HL-60/S4 (cell line): ENCODE measurements around the gene TCHP.
"Not testable (repeated sequence)": the region's sequence is repeated elsewhere in the genome, so short reads cannot be mapped to it uniquely, and the experiment has no call there.

Source experiments
- in situ Hi-C: fragments of 300-500 bp; cut with MboI; formaldehyde crosslinking; loops from 2 replicates; pipeline ENCODE4 v1.14.3; 2022; ENCODE audit warnings: low sequenced_read_pairs

The TCHP gene

DNA sequence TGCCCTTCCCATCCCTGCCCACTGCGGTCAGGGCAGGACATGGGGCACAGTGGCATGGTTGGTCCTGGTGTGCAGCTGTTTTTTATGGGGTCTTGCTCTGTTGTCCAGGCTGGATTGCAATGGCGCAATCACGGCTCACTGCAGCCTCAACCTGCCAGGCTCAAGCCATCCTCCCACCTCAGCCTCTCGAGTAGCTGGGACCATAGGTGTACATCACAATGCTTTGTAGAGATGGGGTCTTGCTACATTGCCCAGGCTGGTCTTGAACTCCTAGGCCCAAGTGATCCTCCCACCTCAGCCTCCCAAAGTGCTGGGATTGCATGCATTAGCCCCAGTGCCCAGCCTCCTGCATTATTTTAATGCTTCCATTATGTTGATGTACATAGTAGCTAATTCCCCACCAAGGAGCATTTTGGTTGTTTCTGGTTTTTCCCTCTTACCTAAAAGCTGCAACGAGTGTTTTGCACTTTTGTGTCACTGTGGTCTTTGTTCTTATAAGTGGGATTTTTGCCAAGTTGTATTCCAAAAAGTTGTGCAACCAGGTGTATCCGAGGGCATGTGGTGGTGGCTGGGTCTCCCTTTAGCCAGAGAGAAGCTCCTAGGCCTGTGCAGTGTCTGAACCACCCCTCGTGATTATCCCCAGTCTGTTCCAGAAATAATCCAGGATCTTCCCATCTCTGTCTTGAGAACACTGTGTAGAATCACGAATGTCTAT, 10.3 kb downstream of the TCHP start:
- in situ Hi-C loops, result no loop called here

DNA sequence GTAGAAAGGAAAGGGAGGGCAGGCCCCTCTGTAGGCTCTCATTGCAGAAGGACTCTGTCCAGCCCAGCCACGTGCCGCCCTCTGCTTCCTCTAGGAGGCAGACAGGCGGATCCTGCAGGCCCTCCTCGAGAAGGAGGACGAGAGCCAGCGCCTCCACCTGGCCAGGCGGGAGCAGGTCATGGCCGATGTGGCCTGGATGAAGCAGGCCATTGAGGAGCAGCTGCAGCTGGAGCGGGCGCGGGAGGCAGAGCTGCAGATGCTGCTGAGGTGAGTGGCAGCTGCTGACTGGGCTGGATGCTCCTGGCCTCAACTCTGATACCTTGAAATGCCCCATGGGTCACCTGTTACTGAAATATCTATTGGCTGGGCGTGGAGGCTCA, 10.9 kb downstream of the TCHP start:
- in situ Hi-C loops, result no loop called here

DNA sequence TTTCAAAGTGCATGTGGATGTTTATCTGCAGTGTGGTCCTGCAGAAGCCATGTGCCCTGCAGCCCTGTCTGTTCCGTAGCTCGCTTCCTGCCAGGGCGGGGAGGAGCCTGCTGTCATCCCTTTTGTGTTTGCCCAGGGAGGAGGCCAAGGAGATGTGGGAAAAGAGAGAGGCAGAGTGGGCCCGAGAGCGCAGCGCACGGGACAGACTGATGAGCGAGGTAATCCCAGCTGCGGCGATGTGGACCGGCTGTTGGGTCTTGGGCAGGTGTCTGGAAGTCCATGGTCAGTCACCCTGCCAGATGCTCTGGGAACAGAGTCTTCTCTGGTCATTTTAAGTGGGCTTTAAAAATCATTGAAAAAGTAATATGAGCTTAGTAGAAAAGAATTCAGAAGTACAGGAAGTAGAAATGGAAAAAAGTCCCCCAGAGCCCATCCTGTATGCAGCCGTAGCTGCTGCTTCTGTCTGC, 12.8 kb downstream of the TCHP start:
- in situ Hi-C loops, result no loop called here

DNA sequence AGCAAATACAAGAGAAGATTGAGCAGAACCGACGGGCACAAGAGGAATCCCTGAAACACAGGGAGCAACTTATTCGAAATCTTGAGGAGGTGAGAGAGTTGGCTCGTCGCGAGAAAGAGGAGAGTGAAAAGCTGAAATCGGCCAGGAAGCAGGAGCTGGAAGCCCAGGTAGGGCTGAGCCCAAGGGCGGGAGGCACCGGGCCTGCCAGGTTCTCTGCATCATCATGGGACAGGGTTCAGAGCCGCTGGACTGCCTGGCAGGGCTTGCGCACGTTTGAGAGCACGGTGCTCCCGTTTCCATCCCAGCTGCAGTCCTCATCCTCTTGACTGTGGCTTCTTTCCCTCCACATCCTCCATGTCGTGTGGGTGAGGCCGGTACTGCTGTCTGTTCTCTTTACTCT, 14.4 kb downstream of the TCHP start:
- in situ Hi-C loops, result no loop called here

DNA sequence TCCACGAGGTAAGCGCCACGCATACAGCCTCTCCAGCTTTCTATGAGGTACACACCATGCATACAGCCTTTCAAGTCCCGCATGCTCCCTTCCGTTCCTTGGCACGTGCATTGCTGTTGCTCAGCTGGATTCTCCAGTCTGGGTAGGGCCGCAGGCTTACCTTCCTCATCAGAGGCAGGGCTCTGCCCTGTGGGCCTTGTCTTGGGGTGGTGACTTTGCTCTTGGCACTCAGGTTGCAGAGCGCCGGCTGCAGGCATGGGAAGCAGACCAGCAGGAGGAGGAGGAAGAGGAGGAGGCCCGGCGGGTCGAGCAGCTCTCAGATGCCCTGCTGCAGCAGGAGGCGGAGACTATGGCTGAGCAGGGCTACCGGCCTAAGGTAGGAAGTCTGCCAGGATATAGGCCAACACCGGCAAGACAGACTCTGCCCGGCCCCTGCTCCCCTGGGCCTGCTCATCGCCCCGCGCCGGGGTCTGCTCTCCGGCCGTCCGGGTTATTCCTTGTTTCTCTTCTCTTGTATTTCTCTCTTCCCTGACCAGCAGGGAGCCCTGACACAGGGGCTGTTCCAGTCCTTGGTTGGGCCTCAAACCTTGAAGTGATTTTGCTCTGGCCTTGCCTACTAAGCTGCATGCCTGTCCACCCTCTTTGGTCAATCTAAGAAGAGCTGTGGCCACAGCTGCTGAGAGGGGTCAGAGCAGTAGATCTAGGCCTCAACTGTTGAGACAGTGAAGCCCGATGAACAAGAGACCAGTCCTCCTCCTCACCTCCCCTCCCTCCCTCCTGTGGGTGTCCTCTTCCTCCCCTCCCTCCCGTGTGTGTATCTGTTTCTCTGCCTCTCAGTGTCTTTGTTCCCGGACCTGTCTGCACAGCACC, 15.3 kb downstream of the TCHP start:
- in situ Hi-C loops, result no loop called here

DNA sequence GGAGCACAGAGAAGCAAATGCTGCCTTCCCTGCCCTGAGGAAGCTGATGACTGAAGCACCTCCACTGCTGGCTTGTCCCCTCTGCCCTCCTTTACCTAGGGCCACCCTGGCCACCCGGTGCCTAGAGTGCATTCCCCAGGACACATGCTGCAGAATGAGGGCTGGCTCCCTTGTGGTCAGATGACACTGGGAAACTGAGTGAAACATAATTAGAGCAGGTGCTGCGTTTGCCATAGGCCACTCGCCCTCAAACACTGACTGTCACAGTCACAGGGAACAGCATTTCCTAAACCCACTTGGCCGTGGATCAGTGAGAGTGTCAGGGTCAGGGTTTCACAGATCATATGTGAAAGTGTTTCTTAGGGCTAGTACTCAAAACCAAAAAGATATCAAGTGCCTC, 16.0 kb downstream of the TCHP start:
- in situ Hi-C loops, result no loop called here

DNA sequence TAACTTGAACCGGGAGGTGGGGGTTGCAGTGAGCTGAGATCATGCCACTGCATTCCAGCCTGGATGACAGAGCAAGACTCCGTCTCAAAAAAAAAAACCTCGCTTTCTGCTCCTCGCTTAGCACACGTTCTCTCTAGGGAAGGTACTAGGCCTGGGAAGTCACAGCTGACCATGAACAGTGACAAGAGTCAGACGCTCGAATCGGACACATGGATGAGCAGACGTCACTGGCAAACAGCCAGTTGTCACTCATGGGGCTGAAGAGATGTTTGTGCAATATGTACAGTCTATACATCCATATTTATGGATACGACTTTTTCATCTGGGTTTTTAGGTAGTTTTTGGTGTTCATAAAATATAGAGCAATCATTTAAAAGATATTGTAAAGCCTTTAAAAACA, 19.4 kb downstream of the TCHP start:
- in situ Hi-C loops, result no loop called here

DNA sequence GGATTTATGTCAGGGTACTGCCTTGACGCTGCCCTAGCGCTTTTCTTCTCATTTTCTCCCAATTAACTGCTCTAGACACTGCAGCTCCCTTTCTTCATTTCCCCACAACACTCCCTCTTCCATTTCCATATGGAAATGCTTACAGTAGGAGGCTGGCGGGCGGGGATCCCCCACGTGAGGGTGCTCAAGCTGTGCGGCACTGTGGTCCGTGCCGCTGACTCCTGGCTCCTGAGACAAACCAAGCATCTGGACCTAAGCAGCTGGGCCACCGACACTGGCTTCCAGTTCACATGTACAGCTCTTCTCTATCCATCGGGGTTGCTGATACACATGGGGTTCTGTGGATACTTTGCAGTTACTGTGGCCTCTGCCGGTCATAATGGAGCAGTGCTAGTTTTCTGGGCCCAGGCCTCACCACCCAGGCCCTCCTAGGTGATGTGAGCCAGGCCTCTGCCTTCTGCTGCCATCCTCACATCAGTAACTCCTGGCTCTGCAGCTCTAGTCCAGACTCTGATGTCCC, 20.2 kb downstream of the TCHP start:
- in situ Hi-C loops, result no loop called here

DNA sequence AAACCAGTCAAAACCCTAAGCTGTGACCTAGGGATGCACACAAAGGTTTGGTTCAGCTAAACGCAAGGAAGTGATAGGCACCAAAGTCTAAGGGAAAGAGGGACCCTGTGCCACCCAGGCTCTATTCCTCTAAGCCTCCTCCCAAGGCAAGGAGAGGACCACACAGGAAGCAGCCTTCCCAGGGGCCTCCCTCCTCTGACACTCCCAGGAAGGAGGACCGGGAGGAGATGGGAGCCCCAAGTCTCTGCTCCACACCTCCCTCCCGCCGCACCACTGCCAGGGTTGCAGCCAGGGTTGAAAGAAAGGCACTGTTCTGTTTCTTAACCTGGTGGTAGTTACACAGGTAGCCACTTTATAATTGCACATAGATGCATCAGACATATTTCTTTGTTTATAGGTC, 21.9 kb downstream of the TCHP start:
- in situ Hi-C loops, result no loop called here

DNA sequence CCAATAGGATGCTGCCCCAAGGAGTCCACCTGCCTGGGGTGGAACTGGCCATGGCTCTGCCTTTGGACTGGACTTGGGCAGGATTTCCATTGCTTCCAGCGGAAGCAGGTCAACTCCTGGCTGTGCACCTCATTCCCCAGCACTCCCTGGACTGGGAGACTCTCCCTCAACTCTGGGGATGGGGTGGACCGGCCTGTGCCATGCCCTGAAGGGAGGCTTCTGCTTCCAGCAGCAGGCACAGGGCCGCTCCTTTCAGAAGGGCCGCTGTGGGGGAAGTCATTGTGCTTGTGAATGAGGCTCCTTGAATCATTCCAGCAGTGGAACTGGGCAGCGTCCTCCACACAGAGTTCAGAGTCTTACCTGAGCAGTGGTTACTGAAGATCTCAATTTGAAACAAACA, 23.0 kb downstream of the TCHP start:
- in situ Hi-C loops, result no loop called here

DNA sequence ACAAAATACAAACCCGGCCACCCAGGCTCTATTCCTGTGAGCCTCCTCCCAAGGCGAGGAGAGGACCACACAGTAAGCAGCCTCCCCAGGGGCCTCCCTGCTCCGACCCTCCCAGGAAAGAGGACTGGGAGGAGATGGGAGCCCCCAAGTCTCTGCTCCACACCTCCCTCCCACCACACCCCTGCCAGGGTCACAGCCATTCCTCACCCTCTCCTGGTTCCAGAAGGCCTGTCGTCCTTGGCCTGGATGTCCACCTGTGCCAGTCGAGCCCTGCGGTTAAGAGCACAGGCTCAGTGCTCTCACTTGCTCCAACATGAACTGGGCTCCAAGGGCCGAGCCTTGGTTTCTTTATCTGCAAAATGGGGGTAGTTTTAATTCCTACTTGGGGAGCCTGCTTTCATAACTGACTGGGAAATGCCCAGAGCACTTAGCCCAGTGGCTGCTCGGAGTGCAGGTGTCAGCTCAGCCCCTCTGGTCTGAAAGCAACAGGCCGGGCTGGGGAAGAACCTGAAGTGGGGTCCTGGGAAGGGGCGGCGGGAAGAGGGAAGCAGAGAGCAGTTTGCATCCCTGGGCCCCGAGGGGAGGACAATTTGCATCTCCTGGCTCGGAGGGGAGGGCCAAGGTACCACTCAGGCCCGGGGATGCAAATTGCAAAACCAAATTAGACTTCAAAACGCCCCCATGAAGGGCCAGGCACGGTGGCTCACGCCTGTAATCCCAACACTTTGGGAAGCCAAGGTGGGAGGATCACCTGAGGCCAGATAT, 23.6 kb downstream of the TCHP start:
- in situ Hi-C loops, result no loop called here

DNA sequence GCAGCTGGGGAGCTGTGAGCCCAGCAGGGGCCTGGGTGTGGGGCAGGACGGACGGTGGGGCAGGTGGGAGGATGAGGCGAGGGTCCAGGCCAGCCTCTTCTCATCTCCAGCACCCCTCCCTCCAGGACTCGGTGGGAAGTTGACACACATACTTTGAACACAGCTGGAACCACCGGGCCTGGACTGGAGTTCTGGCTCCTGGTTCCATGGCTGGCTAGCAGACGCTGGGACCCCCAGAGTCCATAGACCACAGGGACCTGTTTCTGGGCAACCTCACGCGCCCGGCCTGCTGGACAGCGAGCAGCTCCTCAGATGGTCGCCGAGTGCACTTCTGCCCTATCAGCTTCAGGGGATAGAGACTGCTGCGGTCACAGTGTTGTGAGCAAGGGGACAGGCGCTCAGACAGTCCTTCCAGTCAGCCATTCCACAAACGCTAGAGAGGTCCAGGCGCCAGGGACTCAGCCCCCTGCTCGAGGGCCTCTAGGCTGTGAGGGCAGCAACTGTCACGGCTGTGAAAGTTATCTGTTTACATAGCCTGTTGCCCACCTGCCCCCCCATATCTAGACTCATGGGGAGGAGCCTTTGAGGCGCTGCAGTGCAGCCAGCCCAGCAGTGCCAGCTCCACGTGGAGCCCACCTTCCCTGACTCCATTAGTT, 25.2 kb downstream of the TCHP start:
- in situ Hi-C loops, result no loop called here

DNA sequence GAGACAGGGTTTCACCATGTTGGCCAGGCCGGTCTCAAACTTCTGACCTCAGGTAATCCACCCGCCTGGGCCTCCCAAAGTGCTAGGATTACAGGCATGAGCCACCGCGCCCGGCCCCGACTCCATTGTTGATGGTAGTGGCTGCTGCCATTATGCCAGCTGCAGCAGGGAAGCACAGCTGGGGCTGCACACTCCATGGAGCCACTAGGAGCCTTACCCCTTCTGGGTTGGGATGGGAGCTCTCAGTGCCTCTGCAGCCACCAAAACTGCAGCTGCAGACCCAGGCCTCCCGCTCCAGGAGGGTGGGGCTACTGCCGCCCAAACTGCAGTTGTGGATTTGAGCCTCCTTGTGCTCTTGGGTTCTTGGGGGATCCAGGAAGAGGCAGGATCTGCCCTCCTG, 25.9 kb downstream of the TCHP start:
- in situ Hi-C loops, result no loop called here

DNA sequence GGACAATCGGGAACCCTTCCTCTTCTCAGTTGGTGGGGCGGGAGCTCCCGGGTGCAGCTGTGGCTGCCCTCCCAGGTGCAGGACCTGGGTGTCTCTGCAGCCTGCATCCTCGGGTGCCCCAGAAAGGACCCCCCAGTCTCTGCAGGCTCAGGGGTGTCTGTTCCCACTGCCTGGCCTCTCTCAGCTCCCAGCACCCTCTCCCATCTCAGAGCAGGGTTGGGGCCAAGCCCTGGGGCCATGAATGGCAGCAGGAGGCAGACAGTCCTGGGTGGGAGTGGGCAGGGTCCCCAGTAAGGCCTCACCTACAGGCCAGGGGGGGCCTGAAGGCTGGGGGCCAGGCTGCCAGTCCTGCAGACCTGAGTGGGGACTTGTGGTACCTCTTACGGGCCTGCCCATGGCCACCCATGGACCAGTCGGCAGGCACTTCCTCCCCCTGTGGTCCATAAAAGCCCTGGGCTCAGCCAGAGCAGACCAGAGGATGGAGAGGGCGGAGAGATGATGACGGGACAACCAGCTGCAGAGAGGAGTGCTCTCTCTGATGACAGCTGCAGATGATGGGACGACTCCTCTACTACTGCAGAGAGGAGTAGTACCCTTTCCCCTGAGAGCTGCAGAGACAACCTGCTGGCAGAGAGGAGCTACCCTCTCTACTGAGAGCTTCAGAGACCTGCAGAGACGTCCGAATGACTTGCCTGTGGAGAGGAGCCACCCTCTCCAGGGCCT, 26.6 kb downstream of the TCHP start:
- in situ Hi-C loops, result no loop called here

DNA sequence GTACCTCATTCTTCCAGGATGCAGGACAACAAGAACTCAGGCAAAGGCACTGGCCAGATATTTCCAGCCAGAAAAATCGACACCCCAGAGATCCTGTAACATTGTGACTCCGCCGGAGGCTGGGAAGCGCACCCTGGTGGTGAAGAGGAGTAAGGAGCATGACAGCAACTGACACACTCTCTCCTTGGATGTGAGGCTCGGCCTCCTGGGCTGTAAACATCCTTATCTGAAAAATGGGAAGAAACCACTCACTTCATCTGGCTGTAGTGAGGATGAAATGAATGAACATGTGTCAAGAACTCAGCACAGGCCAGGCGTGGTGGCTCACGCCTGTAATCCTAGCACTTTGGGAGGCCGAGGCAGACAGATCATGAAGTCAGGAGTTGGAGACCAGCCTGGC, 27.5 kb downstream of the TCHP start:
- in situ Hi-C loops, result no loop called here

DNA sequence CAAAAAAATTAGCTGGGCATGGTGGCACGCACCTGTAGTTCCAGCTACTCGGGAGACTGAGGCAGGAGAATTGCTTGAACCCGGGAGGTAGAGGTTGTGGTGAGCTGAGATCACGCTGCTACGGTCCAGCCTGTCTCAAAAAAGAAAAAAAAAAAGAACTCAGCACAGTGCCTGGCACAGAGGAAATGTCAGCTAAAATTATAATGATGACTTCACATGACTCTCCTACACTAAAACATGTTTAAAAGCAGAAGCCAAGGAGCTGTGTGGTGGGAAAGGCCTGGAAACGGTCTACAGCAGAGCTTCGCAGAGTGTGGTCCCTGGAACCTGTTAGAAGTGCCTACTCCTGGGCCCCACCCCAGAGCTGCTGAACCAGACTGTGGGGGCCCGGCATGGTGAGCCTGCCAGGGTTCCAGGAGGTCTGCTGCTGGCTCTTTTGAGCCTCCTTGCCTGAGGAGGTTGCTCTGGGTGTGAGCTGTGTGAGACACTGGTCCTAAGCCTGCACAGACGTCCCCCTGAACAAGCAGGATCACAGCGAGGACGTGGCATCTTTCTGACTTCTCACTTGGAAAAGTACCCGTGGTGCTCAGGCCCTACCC, 28.1 kb downstream of the TCHP start:
- in situ Hi-C loops, result no loop called here

DNA sequence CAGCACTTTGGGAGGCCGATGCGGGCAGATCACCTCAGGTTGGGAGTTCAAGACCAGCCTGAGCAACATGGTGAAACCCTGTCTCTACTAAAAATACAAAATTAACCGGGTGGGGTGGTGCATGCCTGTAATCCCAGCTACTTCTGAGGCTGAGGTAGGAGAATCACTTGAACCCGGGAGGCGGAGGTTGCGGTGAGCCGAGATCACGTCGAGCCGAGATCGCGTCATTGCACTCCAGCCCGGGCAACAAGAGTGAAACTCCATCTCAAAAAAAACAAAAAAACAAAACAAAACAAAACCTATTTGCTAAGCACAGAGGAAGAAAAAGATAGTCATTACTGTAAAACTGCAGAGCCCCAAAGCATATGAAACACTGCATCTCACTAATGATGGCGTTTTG, 29.3 kb downstream of the TCHP start:
- in situ Hi-C loops, result not testable (repeated sequence)

DNA sequence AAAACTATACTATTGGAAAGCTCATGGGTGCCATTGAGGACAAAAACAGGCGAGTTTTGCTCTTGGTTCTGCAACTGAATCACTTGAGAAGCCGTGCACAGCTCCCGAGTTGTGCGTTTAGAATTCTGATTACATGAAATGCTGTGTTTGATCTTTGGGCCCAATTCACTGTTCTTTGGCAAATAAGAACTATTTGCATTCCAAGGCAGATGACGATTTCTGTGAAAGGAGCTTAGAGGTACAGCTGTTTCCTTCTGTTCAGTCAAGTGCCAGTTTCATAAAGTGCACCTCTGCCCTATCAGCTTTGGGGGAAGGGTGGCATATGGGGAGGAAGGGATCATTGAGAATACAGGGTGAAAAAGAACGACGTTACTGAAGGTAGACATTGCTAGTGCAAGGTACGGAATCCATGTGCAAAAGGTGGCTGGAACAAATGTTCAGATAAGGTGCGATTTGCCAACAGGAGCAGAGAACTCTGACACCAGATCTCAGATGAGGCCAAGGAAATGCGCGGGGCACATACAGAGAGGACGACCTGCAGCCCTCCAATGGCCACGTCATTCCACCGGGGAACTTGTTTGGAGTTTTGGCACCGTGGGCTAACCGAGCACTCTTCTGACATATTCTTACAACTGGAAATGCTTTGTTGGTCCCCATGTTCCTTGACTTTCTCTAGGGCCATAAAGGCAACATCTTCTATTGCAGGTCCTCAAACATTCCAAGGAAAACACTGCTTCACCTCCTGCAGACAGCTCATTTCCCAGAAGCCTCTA, 30.1 kb downstream of the TCHP start:
- in situ Hi-C loops, result no loop called here

DNA sequence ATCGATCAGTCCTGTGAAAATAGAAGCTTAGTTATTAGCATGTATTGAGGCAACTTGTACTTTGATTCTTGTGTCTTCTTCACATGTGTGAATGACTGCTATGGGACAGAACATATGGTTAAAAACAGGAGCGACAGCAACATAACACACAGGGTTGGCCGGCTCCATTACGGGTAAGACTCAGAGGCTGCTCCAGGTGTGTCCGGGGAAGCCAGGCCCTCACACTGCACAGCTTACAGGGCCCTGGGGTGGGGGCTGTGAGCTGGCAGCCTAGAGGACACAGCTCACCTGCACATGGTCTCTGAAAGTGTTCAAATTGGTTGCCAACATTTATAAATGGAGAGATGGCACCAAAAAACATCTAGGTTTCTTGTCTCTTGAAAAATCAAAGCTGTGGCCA, 31.1 kb downstream of the TCHP start:
- in situ Hi-C loops, result no loop called here
